ENCODE data around the gene NLN. TPM values are rescaled to one million over a fixed set of nuclear protein-coding genes. Genes with fewer than 3 reads are reported as not detected.

Gene NLN
- polyA plus RNA-seq, 1 donor (not counting 4 experiments of a cell fraction or from before 2014, with no cell fraction given), result 26.1 TPM

DNA sequence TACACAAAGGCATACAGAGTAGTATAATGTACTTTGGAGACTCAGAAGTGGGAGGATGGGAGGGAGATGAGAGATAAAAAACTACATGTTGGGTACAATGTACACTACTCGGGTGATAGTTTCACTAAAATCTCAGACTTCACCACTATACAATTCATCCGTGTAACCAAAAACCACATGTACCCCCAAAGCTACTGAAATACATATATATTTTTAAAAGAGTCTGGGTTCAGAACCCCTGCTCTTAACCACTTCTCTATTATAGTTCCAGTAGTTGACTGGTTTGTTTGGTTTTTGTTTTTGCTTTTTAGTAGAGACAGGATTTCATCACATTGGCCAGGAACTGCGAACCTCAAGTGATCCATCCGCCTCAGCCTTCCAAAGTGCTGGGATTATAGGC lies 22.7 kb upstream of the NLN start:
- Histone ChIP-seq H3K4me2 (ENCODE audit: control insufficient read depth, extremely low read depth, insufficient read depth, low read depth, low read length) (no peak overlapping the region), H3K79me2 (ENCODE audit: control insufficient read depth, insufficient read depth, low read length) (no peaks in the 10 kb centered on the region), H3K27ac (ENCODE audit: control insufficient read depth, insufficient read depth, low read length) (no peak overlapping the region), H2AFZ (ENCODE audit: control insufficient read depth, low read length) (no peak overlapping the region), H3K9me1 (ENCODE audit: control insufficient read depth, extremely low read depth, insufficient read depth, low read length) (no peaks in the 10 kb centered on the region), H3K36me3 (ENCODE audit: control insufficient read depth in 2 of 2, extremely low read depth in 1 of 2, insufficient read depth in 2 of 2, low read length in 2 of 2) (peaks cover 0 to 1% of the 10 kb centered on the region in 2 experiments), H3K4me1 (ENCODE audit: control insufficient read depth, extremely low read depth, insufficient read depth, low read length) (no peaks in the 10 kb centered on the region), H3K9me3 (ENCODE audit: control insufficient read depth, low read depth, low read length) (no peaks in the 10 kb centered on the region), H3K9ac (ENCODE audit: control insufficient read depth, extremely low read depth, insufficient read depth, low read length) (no peak overlapping the region), H4K20me1 (ENCODE audit: control insufficient read depth, extremely low read depth, insufficient read depth, low read length) (no peaks in the 10 kb centered on the region), H3K27me3 (ENCODE audit: control insufficient read depth, extremely low read depth, insufficient read depth, low read length) (no peaks in the 10 kb centered on the region), H3K4me3 (ENCODE audit: control insufficient read depth in 2 of 3, extremely low read depth in 1 of 3, insufficient read depth in 2 of 3, low read depth in 1 of 3, low read length in 3 of 3) (no peak overlapping the region)
- no peak for DNase-seq (ENCODE audit: low read depth, low spot score)
- dilution Hi-C loops (cut with MboI; ENCODE audit: extremely low pct_ligation_motif_present, low sequenced_read_pairs), result no loop called here
- FAIRE-seq, result no peak
- no peak for TF ChIP-seq EZH2 (IDR thresholded peaks at IDR 0.05; ENCODE audit: low read length)
- TF ChIP-seq, protein P1, sequence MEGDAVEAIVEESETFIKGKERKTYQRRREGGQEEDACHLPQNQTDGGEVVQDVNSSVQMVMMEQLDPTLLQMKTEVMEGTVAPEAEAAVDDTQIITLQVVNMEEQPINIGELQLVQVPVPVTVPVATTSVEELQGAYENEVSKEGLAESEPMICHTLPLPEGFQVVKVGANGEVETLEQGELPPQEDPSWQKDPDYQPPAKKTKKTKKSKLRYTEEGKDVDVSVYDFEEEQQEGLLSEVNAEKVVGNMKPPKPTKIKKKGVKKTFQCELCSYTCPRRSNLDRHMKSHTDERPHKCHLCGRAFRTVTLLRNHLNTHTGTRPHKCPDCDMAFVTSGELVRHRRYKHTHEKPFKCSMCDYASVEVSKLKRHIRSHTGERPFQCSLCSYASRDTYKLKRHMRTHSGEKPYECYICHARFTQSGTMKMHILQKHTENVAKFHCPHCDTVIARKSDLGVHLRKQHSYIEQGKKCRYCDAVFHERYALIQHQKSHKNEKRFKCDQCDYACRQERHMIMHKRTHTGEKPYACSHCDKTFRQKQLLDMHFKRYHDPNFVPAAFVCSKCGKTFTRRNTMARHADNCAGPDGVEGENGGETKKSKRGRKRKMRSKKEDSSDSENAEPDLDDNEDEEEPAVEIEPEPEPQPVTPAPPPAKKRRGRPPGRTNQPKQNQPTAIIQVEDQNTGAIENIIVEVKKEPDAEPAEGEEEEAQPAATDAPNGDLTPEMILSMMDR (optimal IDR thresholded peaks at IDR 0.05 in 1 of 3, IDR thresholded peaks at IDR 0.05 in 1 of 3, conservative IDR thresholded peaks at IDR 0.05 in 1 of 3; ENCODE audit: extremely low read depth in 1 of 3, insufficient read depth in 2 of 3, low read length in 3 of 3), result no peak

DNA sequence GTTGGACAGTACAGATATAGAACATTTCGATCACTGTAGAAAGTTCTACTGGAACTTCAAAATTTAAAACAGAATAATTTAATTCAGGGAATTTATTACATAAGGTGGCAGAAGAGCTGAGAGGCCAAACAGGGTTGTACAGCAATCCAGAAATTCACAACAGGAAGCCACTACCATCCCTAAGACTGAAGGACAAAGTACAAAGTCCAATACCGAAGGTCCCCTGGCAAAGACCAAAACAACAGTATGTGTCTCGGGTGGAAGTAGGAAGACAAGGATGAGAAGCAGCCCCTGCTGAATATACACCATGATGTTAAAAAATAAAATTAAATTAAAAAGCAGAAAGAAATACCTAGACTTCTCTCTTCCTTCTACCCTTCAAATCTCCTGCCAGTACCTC lies 20.0 kb upstream of the NLN start:
- H3K27ac ChIP-seq (ENCODE audit: control insufficient read depth, insufficient read depth, low read length), result no peak overlapping the region
- TF ChIP-seq, protein P1 (optimal IDR thresholded peaks at IDR 0.05 in 1 of 3, IDR thresholded peaks at IDR 0.05 in 1 of 3, conservative IDR thresholded peaks at IDR 0.05 in 1 of 3; ENCODE audit: extremely low read depth in 1 of 3, insufficient read depth in 2 of 3, low read length in 3 of 3), result no peak
- no peak for TF ChIP-seq EZH2 (IDR thresholded peaks at IDR 0.05; ENCODE audit: low read length)
- no peaks in the 10 kb centered on the region for H3K79me2 ChIP-seq (ENCODE audit: control insufficient read depth, insufficient read depth, low read length)
- H3K9me1 ChIP-seq (ENCODE audit: control insufficient read depth, extremely low read depth, insufficient read depth, low read length), result no peaks in the 10 kb centered on the region
- no peak overlapping the region for H3K9ac ChIP-seq (ENCODE audit: control insufficient read depth, extremely low read depth, insufficient read depth, low read length)
- no peaks in the 10 kb centered on the region for H4K20me1 ChIP-seq (ENCODE audit: control insufficient read depth, extremely low read depth, insufficient read depth, low read length)
- no peak for DNase-seq (ENCODE audit: low read depth, low spot score)
- no peaks in the 10 kb centered on the region for H3K27me3 ChIP-seq (ENCODE audit: control insufficient read depth, extremely low read depth, insufficient read depth, low read length)
- no peaks in the 10 kb centered on the region for H3K4me1 ChIP-seq (ENCODE audit: control insufficient read depth, extremely low read depth, insufficient read depth, low read length)
- H3K4me3 ChIP-seq (ENCODE audit: control insufficient read depth in 2 of 3, extremely low read depth in 1 of 3, insufficient read depth in 2 of 3, low read depth in 1 of 3, low read length in 3 of 3), result no peak overlapping the region
- H3K9me3 ChIP-seq (ENCODE audit: control insufficient read depth, low read depth, low read length), result no peaks in the 10 kb centered on the region
- FAIRE-seq, result no peak
- H2AFZ ChIP-seq (ENCODE audit: control insufficient read depth, low read length), result no peak overlapping the region
- no peak overlapping the region for H3K4me2 ChIP-seq (ENCODE audit: control insufficient read depth, extremely low read depth, insufficient read depth, low read depth, low read length)
- dilution Hi-C loops (cut with MboI; ENCODE audit: extremely low pct_ligation_motif_present, low sequenced_read_pairs), result no loop called here
- no peaks in the 10 kb centered on the region for H3K36me3 ChIP-seq (ENCODE audit: control insufficient read depth in 2 of 2, extremely low read depth in 1 of 2, insufficient read depth in 2 of 2, low read length in 2 of 2)
